ENCODE data around the gene CYP27C1. TPM values are rescaled to one million over a fixed set of nuclear protein-coding genes. Genes with fewer than 3 reads are reported as not detected.

Gene CYP27C1
- total RNA-seq, 1 donor from 2014 or later = not detected

- H3K9me3 Mint-ChIP-seq = no peaks in the 10 kb centered on the region
- ATAC-seq (ENCODE audit: low read depth) = peak; percentile 86
- intact Hi-C loops (cut with micrococcal nuclease) = loop anchor here (1.0 to 5.0 kb wide), 2 partner anchors 282 to 1035 kb away; no protein-coding TSS in a partner anchor
Observed at GRCh38 chr2:127197475-127198385, 22.4 kb downstream of the CYP27C1 start.

GRCh38 chr2:127196998-127197397 is 23.1 kb downstream of the CYP27C1 start:
- Mint-ChIP-seq H3K4me3 (no peak overlapping the region), H3K27ac (no peak overlapping the region), H3K4me1 (peaks cover 5% of the 10 kb centered on the region), H3K27me3 (no peaks in the 10 kb centered on the region), H3K9me3 (no peaks in the 10 kb centered on the region), H3K36me3 (ENCODE audit: low read depth) (no peaks in the 10 kb centered on the region)
- ChIA-PET POLR2A (no interaction called here), CTCF (interaction anchor here (1.1 to 2.2 kb wide), 4 partner anchors 116 to 285 kb away, joined by 3 to 24 read pairs (median 6); no protein-coding TSS in a partner anchor)
- ATAC-seq (ENCODE audit: low read depth) (no peak), DNase-seq (no peak)
- intact Hi-C loops (cut with micrococcal nuclease) = loop anchor here (1.0 to 5.0 kb wide), 2 partner anchors 282 to 1035 kb away; no protein-coding TSS in a partner anchor
- TF ChIP-seq CTCF (IDR thresholded peaks at IDR 0.05) = no peak

More at GRCh38 chr2:127197475-127198385, 22.4 kb downstream of the CYP27C1 start:
- ChIA-PET CTCF (interaction anchor here (1.1 to 2.2 kb wide), 4 partner anchors 117 to 284 kb away, joined by 3 to 24 read pairs (median 6); no protein-coding TSS in a partner anchor), POLR2A (no interaction called here)
- no peak for DNase-seq
- Mint-ChIP-seq H3K4me1 (peaks cover 5% of the 10 kb centered on the region), H3K27me3 (no peaks in the 10 kb centered on the region), H3K36me3 (ENCODE audit: low read depth) (no peaks in the 10 kb centered on the region), H3K4me3 (peak overlapping the region; percentile 49), H3K27ac (no peak overlapping the region)
- TF ChIP-seq CTCF (IDR thresholded peaks at IDR 0.05) = no peak

GRCh38 chr2:127196549-127196948 is 23.6 kb downstream of the CYP27C1 start:
- H3K9me3 Mint-ChIP-seq = no peaks in the 10 kb centered on the region
- peaks cover 5% of the 10 kb centered on the region for H3K4me1 Mint-ChIP-seq
- no peak for TF ChIP-seq CTCF (IDR thresholded peaks at IDR 0.05)
- no peak for ATAC-seq (ENCODE audit: low read depth)
- CTCF ChIA-PET = interaction anchor here (1.1 to 2.2 kb wide), 4 partner anchors 116 to 285 kb away, joined by 3 to 24 read pairs (median 6); no protein-coding TSS in a partner anchor
- DNase-seq = no peak
- H3K36me3 Mint-ChIP-seq (ENCODE audit: low read depth) = no peaks in the 10 kb centered on the region
- H3K27ac Mint-ChIP-seq = no peak overlapping the region
- POLR2A ChIA-PET = no interaction called here
- no peaks in the 10 kb centered on the region for H3K27me3 Mint-ChIP-seq
- H3K4me3 Mint-ChIP-seq = no peak overlapping the region
- intact Hi-C loops (cut with micrococcal nuclease) = loop anchor here (5.0 kb wide), 1 partner anchor 1036 kb away; no protein-coding TSS in a partner anchor

GRCh38 chr2:127195140-127196074 is 24.7 kb downstream of the CYP27C1 start:
- TF ChIP-seq CTCF (IDR thresholded peaks at IDR 0.05) = no peak
- intact Hi-C loops (cut with micrococcal nuclease) = loop anchor here (5.0 kb wide), 1 partner anchor 1037 kb away; no protein-coding TSS in a partner anchor
- Mint-ChIP-seq H3K27ac (no peak overlapping the region), H3K4me1 (peaks cover 5% of the 10 kb centered on the region), H3K27me3 (no peaks in the 10 kb centered on the region), H3K4me3 (no peak overlapping the region), H3K9me3 (no peaks in the 10 kb centered on the region), H3K36me3 (ENCODE audit: low read depth) (no peaks in the 10 kb centered on the region)
- no peak for DNase-seq
- ChIA-PET POLR2A (interaction anchor here (0.6 kb wide), 1 partner anchor 79 kb away, joined by 3 read pairs; no protein-coding TSS in a partner anchor), CTCF (interaction anchor here (1.6 kb wide), 1 partner anchor 284 kb away, joined by 4 read pairs; no protein-coding TSS in a partner anchor)
- no peak for ATAC-seq (ENCODE audit: low read depth)
